HG03432 (cell line): ENCODE data around the gene HOXB5.

Source experiments
- ATAC-seq: cut with Tn5 transposase; IDR thresholded peaks from one replicate; pipeline ENCODE4 v1.9.1; 2021; ENCODE audit warnings: mild to moderate bottlenecking, moderate library complexity; ENCODE audit not compliant: unreplicated experiment

Gene HOXB5

DNA sequence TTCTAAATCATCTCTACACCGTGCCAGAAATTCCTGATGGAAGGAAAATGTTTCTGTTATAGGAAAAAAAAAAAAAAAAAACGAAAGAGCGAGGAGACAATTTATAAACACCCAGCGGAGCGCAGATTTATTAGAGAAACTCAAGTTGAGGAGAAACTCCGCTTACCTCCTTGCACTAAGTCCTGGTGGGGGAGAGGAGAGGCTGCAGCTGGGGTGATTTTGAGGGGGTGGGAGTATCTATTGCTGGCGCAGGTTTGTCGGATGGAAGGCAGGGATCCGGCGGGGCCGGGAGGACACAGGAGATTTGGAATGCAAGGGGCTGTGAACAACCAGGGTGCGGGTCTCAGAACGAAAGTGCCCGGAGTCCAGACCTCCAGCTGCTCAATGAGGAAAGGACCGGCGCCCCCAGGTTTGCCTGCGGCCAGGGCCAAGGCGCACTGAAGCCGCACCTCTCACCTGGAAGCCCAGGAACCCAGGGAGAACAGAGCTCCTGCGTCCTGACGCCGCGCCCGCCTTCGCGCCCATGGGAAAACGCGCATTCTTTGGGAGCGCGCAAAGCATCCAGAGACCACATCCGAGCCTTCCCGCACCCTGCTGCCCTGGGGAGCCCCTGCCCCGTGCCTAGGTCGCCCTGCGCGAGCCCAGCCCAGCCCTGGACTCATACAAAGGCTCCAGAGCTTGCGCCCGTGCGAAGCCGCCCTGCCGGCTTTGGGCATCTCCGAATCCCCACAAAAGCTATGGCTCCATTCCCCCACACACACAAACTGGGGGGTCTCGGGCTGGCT, 24.1 kb upstream of the HOXB5 start:
- ATAC-seq, result no peak

DNA sequence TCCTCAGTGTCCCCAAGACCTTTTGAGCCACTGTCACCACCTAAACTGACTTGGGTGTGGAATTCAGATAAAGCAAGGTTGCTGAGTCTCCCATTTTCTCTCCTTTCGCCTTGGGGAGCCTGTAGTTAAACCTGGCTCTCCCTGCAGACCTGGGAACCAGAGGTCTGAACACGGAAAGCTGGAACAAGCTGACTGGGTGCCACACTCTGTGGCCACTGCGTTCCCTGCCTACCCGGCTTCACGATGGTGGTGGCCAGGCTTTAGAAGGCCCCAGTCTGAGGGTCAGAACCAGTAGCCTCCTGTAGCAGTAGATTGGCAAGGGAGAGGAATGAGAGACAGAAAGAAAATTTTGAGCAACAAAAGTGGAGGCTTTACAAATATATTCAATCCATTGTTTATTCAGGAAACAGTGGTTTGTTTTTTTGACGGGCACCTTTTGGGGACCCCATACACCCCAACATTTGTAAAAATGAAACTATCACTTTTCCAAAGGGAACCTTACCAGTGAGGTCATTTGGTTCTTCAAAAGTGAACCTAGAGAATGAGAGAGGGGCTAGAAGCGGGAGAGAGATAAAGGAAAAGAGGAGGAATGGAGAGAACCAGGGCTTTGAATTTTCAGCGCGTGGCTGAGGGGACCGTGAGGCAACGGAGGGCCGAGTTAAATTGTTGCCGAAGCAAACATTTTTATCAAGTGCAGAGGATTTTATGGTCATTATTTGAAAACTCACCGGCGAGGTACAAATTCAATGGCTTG, 23.3 kb upstream of the HOXB5 start:
- ATAC-seq, result no peak

DNA sequence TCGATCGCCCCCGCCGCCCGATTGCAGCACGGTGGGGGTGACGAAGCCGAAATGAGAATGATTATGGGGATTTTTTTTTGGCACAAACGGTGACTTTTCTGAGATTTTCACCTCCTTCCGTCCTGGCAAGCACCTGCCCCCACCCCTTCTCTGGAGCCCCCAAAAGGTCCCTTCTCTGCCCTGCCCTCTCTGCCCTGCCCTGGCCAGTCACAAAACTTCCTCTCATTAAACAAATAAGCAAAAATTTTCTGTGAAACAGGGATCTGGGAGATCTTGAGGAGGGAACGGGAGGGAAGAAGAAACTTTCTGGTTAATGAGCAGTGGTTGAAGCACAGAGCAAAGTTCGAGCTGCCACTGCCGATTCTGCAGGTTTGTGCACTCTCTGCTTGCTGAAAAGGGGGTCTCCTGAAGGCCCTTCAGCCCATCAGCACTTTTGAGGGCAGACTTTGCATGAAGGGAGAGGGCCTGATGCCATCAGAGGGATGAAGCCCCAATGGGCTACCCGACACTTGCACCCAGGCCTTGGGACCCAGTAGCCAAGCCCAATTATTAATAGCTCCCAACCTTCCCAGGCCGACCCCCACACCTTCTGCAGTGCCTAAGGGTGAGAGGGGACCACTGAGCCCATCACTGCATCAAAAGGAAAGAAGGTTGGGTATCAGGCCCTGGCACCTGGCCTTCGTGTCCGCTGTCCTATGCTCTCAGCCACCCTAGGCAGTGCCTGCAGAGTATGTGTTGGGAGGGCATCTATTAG, 22.6 kb upstream of the HOXB5 start:
- no peak for ATAC-seq

DNA sequence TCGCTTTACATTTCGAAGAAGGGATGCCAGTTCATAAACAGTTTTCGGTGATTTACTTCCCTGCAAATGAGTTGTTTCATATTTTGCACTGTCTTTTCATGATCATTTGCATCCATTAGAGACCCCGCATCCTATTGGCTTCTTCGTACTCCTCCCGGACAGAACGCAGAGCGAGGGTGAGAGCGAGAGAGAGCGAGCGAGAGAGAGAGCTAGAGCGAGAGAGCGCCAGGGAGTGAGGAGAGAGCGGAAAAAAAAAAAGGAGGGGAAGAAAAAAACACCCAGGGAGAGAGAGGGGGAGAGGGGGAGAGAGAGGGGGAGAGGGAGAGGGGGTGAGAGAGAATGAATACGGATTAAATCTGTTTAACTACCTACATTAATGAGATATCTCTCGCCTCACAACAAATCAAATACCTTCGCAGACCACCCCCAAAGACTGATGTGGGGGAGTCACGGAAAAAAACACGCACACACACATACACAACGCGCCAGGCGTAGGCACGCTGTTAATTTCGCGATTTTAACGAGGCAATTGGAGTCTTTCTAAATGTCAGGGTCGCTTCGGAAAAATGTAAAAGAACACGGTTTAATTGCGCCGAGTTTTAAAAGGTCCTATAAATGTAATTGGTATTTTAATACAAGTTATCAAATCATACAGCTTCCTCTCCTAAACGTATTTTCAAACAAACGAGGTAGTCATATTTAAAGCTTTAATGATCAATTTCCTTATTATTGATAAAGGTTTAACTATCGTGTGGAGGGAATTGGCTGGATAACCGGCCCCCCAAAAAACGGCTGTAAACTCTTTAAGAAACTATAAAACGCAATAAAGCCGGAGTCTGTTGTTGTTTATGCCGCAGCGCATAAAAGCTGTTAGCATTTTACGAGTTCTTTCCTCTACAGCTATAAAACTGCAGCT, 21.7 kb upstream of the HOXB5 start, which contains the start of gene HOXB8:
Gene HOXB8, minus strand, starts transcription at position 246 of the 916 bp plus-strand sequence. CDS start 588 bp downstream, outside the sequence.
- ATAC-seq, result no peak

DNA sequence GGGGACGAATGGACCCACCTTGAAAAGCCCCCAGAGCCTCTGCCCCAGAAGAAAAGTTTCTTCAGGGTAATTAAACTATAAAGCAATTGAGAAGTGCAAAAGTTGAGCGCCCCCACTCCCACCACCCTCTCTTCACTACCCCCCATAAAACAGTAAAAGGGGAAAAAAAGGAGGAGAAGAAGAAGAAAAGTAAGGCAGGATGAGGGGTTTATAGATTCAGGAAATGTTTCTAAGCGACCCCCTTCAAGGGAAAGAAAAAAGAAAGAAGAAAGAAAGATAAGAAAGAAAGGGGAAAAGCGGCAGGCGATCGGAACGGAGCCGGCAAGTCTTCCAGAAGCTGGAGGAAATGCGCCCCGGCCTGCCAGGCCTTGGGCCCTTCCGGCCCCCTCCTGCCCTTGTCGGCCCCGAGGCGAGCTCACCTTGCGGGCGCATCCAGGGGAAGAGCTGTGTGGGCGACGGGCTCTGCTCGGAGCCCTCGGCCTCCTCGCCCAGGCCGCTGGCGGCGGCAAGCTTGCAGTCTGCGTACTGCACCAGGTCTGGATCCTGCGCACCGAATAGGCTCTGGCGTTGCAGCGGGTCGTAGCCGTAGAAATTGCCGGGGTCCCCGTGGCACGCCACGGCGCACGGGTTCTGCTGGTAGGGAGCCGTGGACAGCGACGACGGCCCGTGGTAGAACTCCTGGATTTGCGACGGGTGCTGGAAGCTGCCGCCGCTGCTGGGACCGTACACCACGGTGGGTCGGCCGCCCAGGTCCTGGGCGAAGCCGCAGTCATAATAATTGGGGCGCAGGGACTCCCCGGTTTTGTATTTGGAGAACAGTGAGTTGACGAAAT, 20.5 kb upstream of the HOXB5 start:
- no peak for ATAC-seq

DNA sequence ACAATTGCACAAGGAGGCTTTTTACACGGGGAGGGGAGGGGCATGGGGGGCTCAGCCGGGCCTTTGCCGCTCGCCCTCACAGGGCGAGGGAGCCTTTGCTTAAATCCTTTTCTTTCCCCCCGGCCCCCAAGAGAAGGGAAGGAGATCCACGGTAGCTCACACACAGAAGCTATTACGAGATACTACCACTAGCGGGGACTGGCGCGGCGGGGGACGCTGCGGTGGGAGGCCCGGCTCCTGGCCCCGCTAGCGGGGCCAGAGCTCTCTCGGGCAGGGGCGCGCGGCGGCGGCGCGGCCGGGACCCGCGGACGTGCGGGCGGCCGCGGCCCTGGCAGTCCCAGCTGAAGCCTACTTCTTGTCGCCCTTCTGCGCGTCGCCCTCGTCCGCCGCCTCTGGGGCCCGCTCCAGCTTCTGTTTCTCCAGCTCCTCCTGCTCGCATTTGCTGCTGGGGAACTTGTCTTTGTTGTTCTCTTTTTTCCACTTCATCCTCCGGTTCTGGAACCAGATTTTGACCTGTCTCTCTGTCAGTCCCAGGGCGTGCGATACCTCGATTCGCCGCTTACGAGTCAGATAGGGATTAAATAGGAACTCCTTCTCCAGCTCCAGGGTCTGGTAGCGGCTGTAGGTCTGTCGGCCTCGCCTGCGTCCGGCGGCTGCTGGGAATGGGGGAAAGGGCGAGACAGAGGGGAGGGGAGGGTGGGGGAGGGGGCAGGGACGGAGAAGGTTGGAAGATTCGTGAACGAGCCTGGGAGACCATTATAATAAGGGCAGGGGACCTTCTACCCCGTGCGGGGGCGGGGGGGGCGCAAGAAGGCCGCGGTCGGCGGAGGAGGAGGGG, 19.5 kb upstream of the HOXB5 start:
- no peak for ATAC-seq

DNA sequence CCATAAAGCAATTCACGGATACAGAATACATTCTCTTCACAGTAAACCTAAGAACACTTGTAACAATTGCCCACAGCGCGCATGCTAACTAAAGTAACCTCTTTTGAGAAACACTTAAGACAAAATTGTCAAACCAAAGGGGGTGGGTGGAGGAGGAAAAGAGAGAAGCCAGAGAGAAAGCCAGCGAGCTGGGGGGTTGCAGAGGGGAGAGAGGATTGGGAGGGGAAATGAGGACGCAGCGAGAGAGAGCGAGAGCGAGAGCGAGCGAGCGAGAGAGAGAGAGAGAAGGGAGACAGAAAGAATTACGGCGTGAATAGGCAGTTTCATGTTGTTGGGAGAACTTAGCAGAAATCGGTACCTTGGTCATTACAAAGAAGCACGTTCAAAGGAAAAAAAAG, 18.9 kb upstream of the HOXB5 start:
- ATAC-seq, result no peak

DNA sequence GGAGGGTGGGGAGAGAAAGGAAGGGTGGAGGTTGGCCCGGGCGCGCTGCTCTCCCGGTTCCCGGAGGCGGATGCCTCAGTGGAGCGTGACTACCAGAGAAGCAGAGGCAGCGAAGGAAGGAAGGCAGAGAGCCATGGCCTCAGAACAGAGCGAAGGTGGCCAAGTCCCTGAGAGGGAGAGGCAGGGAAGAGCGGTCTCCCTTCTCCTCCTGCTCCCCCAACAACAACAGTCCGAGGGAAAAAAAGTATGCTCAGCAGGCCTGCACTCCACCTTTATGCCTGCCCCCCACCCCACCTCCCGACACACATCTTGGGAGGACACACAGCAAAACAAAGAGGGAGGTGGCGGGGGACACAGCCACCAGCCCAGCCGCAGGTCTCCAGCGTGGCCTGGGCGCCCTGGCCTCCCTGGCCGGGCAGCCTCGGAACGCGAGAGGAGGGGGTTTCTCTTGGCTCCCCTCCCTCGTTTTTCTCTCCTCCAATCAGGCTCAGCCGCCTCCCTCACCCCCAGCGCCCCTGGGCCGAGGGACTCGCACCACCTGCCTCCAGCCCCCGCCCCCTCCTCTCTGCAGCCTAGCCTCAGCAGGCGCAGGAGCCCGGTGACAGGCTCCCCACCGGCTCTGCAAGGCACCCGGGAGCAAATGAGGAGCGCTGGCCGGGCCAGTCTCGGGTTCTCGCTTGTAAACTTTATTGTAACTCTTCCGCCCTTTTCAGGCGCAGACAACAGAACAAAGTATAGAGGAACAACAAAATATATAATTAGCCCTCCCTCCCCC, 18.3 kb upstream of the HOXB5 start:
- ATAC-seq, result no peak

DNA sequence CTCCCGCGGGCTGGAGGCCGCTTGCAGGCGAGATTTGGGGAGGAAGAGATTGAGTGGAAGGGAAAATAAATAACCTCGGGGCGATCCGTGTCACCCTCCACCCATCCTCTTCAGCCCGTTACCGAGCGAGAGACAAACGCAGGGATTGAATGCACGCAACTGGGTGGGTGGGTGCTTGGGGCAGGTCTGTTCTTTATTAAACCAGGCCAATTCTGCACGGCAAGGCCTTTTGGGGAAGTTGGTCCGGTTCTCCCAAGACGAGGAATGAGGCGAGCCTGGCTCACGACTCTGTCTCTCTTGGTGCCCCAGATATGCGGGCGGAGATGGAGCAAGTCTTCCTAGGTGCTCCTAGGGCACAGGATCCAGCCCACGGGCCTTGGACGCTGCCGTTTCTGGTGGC, 17.6 kb upstream of the HOXB5 start:
- ATAC-seq, result no peak

DNA sequence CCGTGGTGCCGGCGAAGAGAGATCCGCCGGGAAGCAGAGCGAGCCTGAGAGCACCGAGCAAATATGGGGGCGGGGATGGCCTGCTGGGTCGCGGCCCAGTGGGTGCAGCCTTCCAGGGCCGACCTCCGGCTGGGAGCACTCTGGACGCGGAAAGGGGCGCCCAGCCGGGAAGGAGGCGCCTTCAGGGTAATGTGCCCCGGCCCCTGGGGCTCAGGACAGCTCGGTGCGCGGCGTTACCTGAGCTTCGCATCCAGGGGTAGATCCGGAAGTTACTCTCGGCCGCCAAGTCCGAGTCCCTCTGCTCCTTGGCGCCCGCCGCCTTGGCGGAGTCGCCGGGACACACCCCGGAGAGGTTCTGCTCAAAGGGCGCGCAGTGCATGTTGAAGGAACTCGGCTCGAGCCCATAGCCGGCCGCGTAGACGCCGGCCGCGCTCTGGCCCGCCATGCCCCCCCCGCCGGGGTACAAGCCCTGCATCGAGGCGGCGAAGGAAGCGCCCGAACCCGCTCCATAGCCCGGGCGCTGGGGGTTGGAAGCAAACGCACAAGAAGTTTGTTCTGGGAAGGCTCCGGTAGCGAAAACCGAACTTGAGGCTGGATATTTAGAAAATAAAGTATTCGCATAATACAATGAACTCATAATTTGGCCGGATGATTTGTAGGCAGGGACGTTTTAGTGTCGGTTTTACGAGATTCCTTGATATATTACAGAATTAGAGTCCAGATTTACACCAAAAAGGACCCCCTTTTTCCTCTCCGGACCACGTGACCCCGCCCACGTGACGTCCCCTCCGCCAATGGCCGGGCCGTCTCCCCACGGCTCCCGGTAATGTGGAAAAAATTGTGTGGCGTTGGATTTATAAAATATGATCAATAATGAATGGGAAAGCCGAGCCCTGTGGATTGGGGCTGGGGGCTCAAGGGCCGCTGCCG, 17.0 kb upstream of the HOXB5 start, which contains the start of gene HOXB7:
Gene HOXB7, minus strand, starts transcription at position 736 of the 930 bp plus-strand sequence. Its CDS starts 99 bp downstream, at position 637.
- ATAC-seq, result no peak

DNA sequence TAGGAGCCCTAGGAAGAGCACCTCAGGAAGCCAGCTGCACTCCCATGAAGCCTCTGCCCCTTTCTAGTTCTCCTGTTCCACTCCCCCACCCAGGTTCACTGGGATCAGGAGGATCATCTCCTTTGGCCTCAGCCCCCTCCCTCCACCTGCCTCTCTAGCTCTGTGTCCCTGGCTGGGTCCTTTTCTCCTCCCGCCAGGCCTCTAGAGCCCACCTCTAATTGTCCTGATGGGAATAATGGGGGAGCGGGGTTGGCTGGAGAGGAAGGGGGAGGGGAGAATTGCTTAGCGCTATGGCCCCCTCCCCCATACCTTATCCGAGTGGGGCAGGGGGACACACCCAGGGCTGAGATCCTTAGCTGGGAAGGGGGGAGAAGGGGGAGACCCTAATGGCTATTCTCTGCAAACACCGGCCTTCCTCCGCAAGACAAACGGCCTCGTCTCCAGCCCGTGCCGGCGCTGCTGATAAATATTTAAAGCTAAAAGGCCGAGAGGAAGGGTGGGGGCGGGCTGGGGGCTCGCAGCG, 16.2 kb upstream of the HOXB5 start:
- ATAC-seq, result no peak

DNA sequence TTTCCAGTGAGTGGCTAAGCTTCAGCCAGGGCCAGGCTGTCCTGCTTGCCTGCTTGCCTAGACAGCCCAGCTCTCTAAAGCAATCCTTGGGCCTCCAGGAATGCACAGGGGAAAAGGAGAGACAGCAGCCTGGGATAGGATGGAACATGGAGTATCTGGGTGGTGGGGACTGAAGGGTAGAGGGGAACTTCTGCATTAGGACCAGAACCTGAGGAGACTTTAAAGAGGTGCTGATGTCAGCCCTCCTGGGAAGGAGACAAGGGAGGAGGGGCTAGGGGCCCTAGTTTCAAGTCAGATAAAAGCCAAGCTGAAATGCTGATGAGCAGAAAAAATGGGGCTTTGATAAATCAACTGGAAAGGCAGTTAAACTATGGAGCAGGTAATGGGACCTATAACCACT, 15.5 kb upstream of the HOXB5 start:
- ATAC-seq, result no peak

DNA sequence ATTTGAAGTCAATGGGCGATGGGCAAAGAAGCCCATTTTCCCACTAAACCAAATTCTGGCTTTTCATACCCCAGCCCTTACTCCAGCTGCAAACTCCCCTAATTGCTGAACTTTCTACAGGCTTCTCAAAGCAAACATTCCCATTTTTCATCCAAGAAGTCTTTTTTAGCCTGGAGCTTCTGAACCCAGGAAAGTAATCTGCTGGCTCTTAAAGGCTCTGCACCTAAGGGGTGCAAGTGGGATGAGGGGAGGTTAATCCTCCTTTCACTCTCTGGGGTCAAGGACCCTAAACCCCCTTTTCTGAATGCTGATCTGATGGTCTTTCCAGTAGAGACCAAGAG, 14.9 kb upstream of the HOXB5 start:
- ATAC-seq, result no peak

DNA sequence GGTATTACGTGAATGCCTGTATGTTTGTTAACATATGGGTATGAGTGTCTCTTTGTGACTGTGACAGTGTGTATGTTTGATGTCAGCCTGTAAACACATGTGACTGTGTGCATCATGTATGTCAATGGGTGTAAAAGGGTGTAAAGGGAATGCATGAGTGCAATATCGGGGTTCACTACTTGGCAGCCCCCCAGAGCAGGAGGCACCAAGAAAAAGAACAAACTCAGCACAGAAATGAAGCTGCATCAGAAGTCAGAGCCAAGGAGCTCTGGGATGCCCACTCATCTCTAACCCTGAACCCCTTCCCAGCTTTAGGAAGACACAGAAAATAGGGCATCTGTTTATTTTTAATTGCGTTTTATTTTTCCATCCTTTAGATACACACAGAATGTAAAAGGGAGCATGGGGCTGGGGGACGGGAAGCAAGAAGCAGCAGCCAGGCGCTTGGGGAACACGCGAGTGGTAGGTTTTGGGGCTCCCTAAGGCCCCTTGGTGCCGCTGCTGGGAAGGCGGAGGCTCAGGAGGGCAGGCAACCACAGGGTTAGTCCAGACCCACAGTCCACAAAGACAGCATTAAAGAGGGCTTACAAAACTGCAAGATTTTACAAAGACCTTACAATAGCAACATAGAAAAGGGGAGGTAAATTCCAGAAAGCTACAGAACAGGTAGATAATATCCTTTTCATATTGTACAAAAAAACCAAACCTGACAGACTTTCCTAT, 13.5 kb upstream of the HOXB5 start:
- ATAC-seq, result no peak

DNA sequence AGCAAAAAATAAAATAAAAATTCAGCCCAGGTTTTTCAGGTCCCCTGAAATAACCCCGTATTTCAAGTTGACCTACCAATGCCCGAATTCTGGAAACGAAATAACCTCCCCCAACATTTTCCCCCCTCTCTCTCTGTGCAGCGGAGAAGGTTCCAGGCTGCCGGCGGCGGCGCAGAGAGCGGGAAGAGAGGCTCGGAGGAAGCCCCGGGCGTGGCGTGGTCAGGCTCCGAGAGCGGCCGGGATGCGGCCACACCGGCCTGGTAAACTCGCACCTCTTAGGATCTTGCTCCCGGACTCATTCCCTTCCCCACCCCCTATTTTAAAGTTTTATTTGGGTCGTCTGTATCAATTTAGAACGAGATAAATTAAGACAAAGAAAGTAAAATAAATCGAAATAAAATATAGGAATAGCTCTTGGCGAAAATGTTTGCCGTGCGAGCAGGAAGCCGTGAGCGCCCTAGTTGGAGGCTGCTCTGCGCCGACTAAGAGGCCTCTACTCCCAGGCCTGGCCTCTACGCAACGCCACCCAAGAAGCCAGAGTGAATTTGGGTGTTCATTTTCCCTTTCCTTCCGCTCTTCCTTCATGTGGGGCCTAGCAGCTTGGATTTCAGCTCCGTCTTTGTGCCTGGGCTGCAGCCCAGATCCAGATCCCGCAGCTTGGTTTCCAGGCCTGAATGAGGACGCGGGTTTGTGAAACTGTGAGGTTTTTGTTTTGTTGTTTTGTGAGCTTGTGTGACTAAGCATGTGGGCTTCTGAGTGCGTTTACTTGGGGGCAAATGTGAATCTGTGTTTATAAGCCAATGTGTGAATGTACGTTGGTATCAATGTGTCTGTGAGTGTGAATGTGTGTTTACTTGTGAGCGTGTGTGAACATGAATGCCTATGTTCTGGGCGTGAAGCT, 12.7 kb upstream of the HOXB5 start:
- ATAC-seq, result no peak
